ENCODE data around the gene STXBP6. TPM values are rescaled to one million over a fixed set of nuclear protein-coding genes. Genes with fewer than 3 reads are reported as not detected.

STXBP6 gene
- total and polyA plus RNA-seq, 10 of the 15 experiments (the other 5 are each of a cell fraction or from before 2014, with no cell fraction given), result 1.2 to 47.3 (median 1.9) TPM

DNA sequence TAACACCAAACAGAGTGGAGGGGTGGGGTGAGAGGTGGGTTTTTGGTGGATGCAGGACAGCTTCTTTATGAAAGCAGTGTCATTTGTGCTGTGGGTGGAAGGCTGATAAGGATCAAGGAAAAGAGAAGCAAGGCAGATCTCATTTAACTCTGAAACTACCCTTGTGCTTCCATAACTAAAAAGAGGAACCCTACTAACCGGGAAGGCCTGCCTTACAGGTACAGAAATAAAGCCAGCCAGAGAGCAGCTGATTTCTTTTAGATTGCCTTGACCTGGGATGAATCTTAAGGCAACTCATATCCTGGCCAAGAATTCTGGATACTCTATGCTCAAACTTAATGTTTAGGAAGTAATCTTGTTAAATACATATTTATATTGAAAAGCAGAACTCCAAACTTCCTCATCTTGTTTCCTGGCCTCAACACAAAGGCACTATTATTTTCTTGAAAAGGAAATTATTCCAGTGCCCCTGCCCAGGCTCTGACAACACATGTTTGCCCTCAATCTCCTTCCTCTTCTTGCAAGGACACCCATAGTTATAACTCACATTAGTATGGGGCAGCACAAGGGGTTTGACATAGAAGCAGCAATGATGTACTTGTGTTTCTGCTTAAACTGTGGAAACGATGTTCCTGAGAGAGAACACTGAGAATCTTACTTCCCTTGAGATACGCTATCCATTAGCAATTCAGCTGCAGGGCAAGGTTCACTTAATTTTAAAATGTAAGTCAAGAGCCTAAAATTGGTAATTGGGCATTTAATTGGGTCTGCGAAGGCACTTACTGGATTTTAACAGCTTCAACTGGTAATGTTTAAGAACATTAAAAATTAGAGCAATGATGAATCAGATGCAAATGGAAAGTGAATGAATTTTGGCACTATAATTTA is 173.7 kb downstream of the STXBP6 start:
- FAIRE-seq, result no peak
- no peak for DNase-seq (ENCODE audit: low read depth, low spot score)
- Histone ChIP-seq H2AFZ (ENCODE audit: control insufficient read depth, low read depth, low read length) (no peak overlapping the region), H3K4me1 (ENCODE audit: control insufficient read depth, insufficient read depth, low read length) (no peaks in the 10 kb centered on the region), H3K9me3 (replicated peaks; ENCODE audit: control insufficient read depth, insufficient read depth, low read length) (no peaks in the 10 kb centered on the region), H4K20me1 (ENCODE audit: control insufficient read depth, insufficient read depth) (no peaks in the 10 kb centered on the region), H3K36me3 (ENCODE audit: control insufficient read depth in 2 of 2, insufficient read depth in 2 of 2, low read length in 1 of 2) (no peaks in the 10 kb centered on the region), H3K79me2 (ENCODE audit: control insufficient read depth, insufficient read depth, low read length) (no peaks in the 10 kb centered on the region), H3K4me3 (no peak overlapping the region), H3K27me3 (replicated peaks in 1 of 2; ENCODE audit: control insufficient read depth in 2 of 2, insufficient read depth in 2 of 2, low read length in 1 of 2) (no peaks in the 10 kb centered on the region), H3K4me2 (ENCODE audit: control insufficient read depth, insufficient read depth) (no peak overlapping the region), H3K27ac (ENCODE audit: control insufficient read depth, insufficient read depth) (no peak overlapping the region), H3K9ac (ENCODE audit: control insufficient read depth, insufficient read depth, low read length) (no peak overlapping the region)
- no TSS peak for BruUV-seq (replicated peaks)
- TF ChIP-seq CREB1 (IDR thresholded peaks at IDR 0.05; ENCODE audit: low read depth) (no peak), SPI1 (IDR thresholded peaks at IDR 0.05; ENCODE audit: borderline replicate concordance, insufficient read depth, low read depth, low read length) (peak; percentile 46; the same call in 1 of the 2 replicates), IKZF2 (IDR thresholded peaks at IDR 0.05) (peak in 1 of 2 experiments; percentile 28; a peak in 1 of 4 replicates)
- POLR2A ChIA-PET, result interaction anchor here (0.9 kb wide), 1 partner anchor 16 kb away, joined by 4 read pairs; no protein-coding TSS in a partner anchor
- 43% methylated on average over 4 of the region's 4 CpGs for WGBS (ENCODE audit: insufficient coverage, insufficient replicate concordance, low lambda C conversion rate, missing lambda C conversion rate)
- peak; percentile 38 for ATAC-seq
- in situ Hi-C loops (cut with MboI), result no loop called here
- CTCF ChIA-PET, result interaction anchor here (0.8 to 2.3 kb wide), 4 partner anchors 12 to 166 kb away, joined by 3 to 8 read pairs (median 4); no protein-coding TSS in a partner anchor
- SMC1A ChIA-PET (ENCODE audit: uncharacterized antibody, unreplicated experiment), result interaction anchor here (0.9 to 2.1 kb wide), 7 partner anchors 11 to 103 kb away, joined by 3 to 12 read pairs (median 4); no protein-coding TSS in a partner anchor
- intact Hi-C loops (cut with micrococcal nuclease; ENCODE audit: unreplicated experiment), result no loop called here
- RAD21 ChIA-PET (ENCODE audit: unreplicated experiment), result interaction anchor here (0.7 to 0.8 kb wide), 3 partner anchors 26 to 154 kb away, joined by 3 to 4 read pairs (median 3); no protein-coding TSS in a partner anchor

DNA sequence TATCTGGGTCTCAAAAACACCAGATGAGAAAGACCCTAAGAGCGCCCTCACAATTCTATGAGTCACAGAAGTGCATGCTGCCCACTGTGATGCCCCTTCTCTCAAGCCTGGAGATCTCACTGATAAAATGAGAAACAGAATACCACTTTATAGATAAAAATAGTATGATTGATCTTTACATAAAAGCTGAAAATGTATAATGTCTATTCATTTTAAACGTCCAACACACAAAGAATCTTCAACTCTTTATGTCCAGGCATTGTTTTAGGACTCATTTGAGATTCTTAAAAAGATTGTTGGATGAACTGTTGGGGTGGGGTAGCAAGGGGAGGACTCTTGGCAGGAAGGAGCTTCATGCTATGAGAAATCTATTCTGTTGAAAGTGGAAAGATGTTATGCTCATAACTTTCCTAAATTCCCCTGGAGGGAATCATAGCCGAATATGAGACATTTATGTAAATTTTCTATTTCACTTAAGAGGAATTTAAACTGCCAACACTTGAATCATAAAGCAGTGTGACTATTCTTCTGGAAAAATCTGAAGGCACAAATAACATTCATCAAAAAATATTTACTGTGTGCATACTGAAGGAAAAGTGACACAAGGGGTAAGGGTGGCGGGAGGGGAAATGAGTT is 174.6 kb downstream of the STXBP6 start:
- ChIA-PET RAD21 (ENCODE audit: unreplicated experiment) (interaction anchor here (0.8 to 1.2 kb wide), 2 partner anchors 8 to 27 kb away, joined by 3 to 4 read pairs; no protein-coding TSS in a partner anchor), POLR2A (no interaction called here), CTCF (interaction anchor here (0.8 to 2.3 kb wide), 4 partner anchors 14 to 165 kb away, joined by 3 to 8 read pairs (median 3); no protein-coding TSS in a partner anchor), SMC1A (ENCODE audit: uncharacterized antibody, unreplicated experiment) (interaction anchor here (0.9 to 2.1 kb wide), 6 partner anchors 10 to 43 kb away, joined by 3 to 7 read pairs (median 4); no protein-coding TSS in a partner anchor)
- no peaks in the 10 kb centered on the region for H3K36me3 ChIP-seq (ENCODE audit: control insufficient read depth in 2 of 2, insufficient read depth in 2 of 2, low read length in 1 of 2)
- H3K4me3 ChIP-seq, result no peak overlapping the region
- H4K20me1 ChIP-seq (ENCODE audit: control insufficient read depth, insufficient read depth), result no peaks in the 10 kb centered on the region
- H3K9ac ChIP-seq (ENCODE audit: control insufficient read depth, insufficient read depth, low read length), result no peak overlapping the region
- FAIRE-seq (no peak), DNase-seq (ENCODE audit: low read depth, low spot score) (no peak), ATAC-seq (no peak)
- BruUV-seq (replicated peaks), result no TSS peak
- WGBS (ENCODE audit: insufficient coverage, insufficient replicate concordance, low lambda C conversion rate, missing lambda C conversion rate), result 18% methylated on average over 4 of the region's 4 CpGs
- H3K4me2 ChIP-seq (ENCODE audit: control insufficient read depth, insufficient read depth), result no peak overlapping the region
- no peaks in the 10 kb centered on the region for H3K9me3 ChIP-seq (replicated peaks; ENCODE audit: control insufficient read depth, insufficient read depth, low read length)
- in situ Hi-C loops (cut with MboI), result no loop called here
- H3K79me2 ChIP-seq (ENCODE audit: control insufficient read depth, insufficient read depth, low read length), result no peaks in the 10 kb centered on the region
- no peak overlapping the region for H2AFZ ChIP-seq (ENCODE audit: control insufficient read depth, low read depth, low read length)
- no peak overlapping the region for H3K27ac ChIP-seq (ENCODE audit: control insufficient read depth, insufficient read depth)
- H3K27me3 ChIP-seq (replicated peaks in 1 of 2; ENCODE audit: control insufficient read depth in 2 of 2, insufficient read depth in 2 of 2, low read length in 1 of 2), result no peaks in the 10 kb centered on the region
- intact Hi-C loops (cut with micrococcal nuclease; ENCODE audit: unreplicated experiment), result no loop called here
- H3K4me1 ChIP-seq (ENCODE audit: control insufficient read depth, insufficient read depth, low read length), result no peaks in the 10 kb centered on the region
- TF ChIP-seq, protein P1, sequence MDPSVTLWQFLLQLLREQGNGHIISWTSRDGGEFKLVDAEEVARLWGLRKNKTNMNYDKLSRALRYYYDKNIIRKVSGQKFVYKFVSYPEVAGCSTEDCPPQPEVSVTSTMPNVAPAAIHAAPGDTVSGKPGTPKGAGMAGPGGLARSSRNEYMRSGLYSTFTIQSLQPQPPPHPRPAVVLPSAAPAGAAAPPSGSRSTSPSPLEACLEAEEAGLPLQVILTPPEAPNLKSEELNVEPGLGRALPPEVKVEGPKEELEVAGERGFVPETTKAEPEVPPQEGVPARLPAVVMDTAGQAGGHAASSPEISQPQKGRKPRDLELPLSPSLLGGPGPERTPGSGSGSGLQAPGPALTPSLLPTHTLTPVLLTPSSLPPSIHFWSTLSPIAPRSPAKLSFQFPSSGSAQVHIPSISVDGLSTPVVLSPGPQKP (IDR thresholded peaks at IDR 0.05; ENCODE audit: low read depth, low read length), result no peak
- TF ChIP-seq MLLT1 (IDR thresholded peaks at IDR 0.05), result no peak
- no peak for TF ChIP-seq POLR2AphosphoS2 (IDR thresholded peaks at IDR 0.05; ENCODE audit: low read depth, low read length)
- TF ChIP-seq CREB1 (IDR thresholded peaks at IDR 0.05; ENCODE audit: low read depth), result no peak
- TF ChIP-seq TBL1XR1 (IDR thresholded peaks at IDR 0.05; ENCODE audit: low read depth, low read length), result no peak
- no peak for TF ChIP-seq DPF2 (IDR thresholded peaks at IDR 0.05)
- TF ChIP-seq ZNF274 (IDR thresholded peaks at IDR 0.05; ENCODE audit: insufficient read depth, insufficient read length), result no peak
- no peak for TF ChIP-seq SMC3 (IDR thresholded peaks at IDR 0.05; ENCODE audit: borderline replicate concordance, low read length)
